ENCODE measurements around the gene NFAT5. TPM values are rescaled to one million over a fixed set of nuclear protein-coding genes. Genes with fewer than 3 reads are reported as not detected.

NFAT5 gene
- total RNA-seq, 1 donor from 2014 or later, result 49.2 TPM

- no peak overlapping the region for H3K4me3 Mint-ChIP-seq (ENCODE audit: low read depth)
- DNase-seq (ENCODE audit: low spot score), result no peak
- H3K9me3 Mint-ChIP-seq, result no peaks in the 10 kb centered on the region
- no peaks in the 10 kb centered on the region for H3K27me3 Mint-ChIP-seq (ENCODE audit: low read depth)
- intact Hi-C loops (cut with micrococcal nuclease), result no loop called here
- H3K27ac Mint-ChIP-seq, result no peak overlapping the region
- H3K4me1 Mint-ChIP-seq (ENCODE audit: low read depth), result peaks cover 6% of the 10 kb centered on the region
- peaks cover 42% of the 10 kb centered on the region for H3K36me3 Mint-ChIP-seq (ENCODE audit: low read depth)
These were observed 145.5 kb downstream of the NFAT5 start for GRCh38 chr16:69711115-69711740.

DNA sequence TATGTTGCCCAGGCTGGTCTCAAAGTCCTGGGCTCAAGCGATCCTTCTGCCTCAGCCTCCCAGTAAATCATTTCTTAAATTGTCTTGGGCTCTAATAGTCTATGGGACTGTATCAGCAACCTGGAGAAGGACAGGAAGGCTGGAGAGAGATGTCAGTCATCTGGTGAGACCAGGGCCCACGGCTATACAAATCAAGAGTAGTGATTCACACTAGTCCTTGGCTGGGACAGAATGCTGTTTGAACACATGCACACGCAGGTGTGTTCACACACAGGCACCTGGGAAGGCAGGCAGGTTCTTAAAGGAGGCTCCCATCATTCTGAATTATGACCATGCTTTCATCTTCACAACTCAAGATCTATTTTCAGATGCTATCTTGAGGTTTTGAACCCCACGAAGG is 146.5 kb downstream of the NFAT5 start:
- intact Hi-C loops (cut with micrococcal nuclease), result no loop called here
- Mint-ChIP-seq H3K27me3 (ENCODE audit: low read depth) (no peaks in the 10 kb centered on the region), H3K9me3 (no peaks in the 10 kb centered on the region), H3K27ac (no peak overlapping the region), H3K36me3 (ENCODE audit: low read depth) (peaks cover 38% of the 10 kb centered on the region), H3K4me1 (ENCODE audit: low read depth) (peaks cover 6% of the 10 kb centered on the region), H3K4me3 (ENCODE audit: low read depth) (no peak overlapping the region)
- DNase-seq (ENCODE audit: low spot score), result no peak

GRCh38 chr16:69712914-69713581 is 147.3 kb downstream of the NFAT5 start:
- H3K4me3 Mint-ChIP-seq (ENCODE audit: low read depth), result no peak overlapping the region
- no peak for DNase-seq (ENCODE audit: low spot score)
- no peak overlapping the region for H3K27ac Mint-ChIP-seq
- peaks cover 38% of the 10 kb centered on the region for H3K36me3 Mint-ChIP-seq (ENCODE audit: low read depth)
- no peaks in the 10 kb centered on the region for H3K27me3 Mint-ChIP-seq (ENCODE audit: low read depth)
- no peaks in the 10 kb centered on the region for H3K9me3 Mint-ChIP-seq
- H3K4me1 Mint-ChIP-seq (ENCODE audit: low read depth), result peaks cover 6% of the 10 kb centered on the region
- intact Hi-C loops (cut with micrococcal nuclease), result no loop called here

DNA sequence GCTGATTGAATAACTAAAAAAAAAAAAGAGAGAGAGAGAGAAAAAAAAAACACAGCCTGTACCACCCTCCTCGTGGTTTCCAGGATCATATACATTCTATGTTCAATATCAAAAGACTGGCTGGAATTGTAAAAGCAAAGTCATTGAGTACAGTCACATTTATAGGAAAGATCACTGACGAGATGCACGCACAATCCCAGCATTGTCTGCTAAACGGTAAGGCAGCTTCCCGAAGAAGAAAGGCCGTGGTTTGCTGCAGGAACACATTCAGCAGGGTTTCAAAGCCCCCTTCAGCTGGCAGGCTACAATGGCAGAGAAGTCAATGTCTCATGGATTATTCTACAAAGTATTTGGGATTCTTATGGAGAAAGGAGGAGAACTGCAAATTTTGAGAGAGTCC is 151.3 kb downstream of the NFAT5 start:
- intact Hi-C loops (cut with micrococcal nuclease), result no loop called here
- H3K4me3 Mint-ChIP-seq (ENCODE audit: low read depth), result no peak overlapping the region
- H3K36me3 Mint-ChIP-seq (ENCODE audit: low read depth), result peaks cover 13% of the 10 kb centered on the region
- H3K4me1 Mint-ChIP-seq (ENCODE audit: low read depth), result no peaks in the 10 kb centered on the region
- H3K9me3 Mint-ChIP-seq, result no peaks in the 10 kb centered on the region
- DNase-seq (ENCODE audit: low spot score), result no peak
- no peaks in the 10 kb centered on the region for H3K27me3 Mint-ChIP-seq (ENCODE audit: low read depth)
- no peak overlapping the region for H3K27ac Mint-ChIP-seq

- intact Hi-C loops (cut with micrococcal nuclease), result no loop called here
- no peaks in the 10 kb centered on the region for H3K27me3 Mint-ChIP-seq (ENCODE audit: low read depth)
- DNase-seq (ENCODE audit: low spot score), result no peak
- no peak overlapping the region for H3K4me3 Mint-ChIP-seq (ENCODE audit: low read depth)
- H3K27ac Mint-ChIP-seq, result no peak overlapping the region
- no peaks in the 10 kb centered on the region for H3K4me1 Mint-ChIP-seq (ENCODE audit: low read depth)
- H3K36me3 Mint-ChIP-seq (ENCODE audit: low read depth), result peaks cover 4% of the 10 kb centered on the region
- H3K9me3 Mint-ChIP-seq, result no peaks in the 10 kb centered on the region
These were observed 152.5 kb downstream of the NFAT5 start for GRCh38 chr16:69718111-69718764.

GRCh38 chr16:69720822-69721430 is 155.2 kb downstream of the NFAT5 start:
- intact Hi-C loops (cut with micrococcal nuclease), result no loop called here
- Mint-ChIP-seq H3K27ac (no peak overlapping the region), H3K9me3 (no peaks in the 10 kb centered on the region), H3K4me1 (ENCODE audit: low read depth) (peaks cover 13% of the 10 kb centered on the region), H3K4me3 (ENCODE audit: low read depth) (no peak overlapping the region), H3K36me3 (ENCODE audit: low read depth) (no peaks in the 10 kb centered on the region), H3K27me3 (ENCODE audit: low read depth) (no peaks in the 10 kb centered on the region)
- DNase-seq (ENCODE audit: low spot score), result no peak

DNA sequence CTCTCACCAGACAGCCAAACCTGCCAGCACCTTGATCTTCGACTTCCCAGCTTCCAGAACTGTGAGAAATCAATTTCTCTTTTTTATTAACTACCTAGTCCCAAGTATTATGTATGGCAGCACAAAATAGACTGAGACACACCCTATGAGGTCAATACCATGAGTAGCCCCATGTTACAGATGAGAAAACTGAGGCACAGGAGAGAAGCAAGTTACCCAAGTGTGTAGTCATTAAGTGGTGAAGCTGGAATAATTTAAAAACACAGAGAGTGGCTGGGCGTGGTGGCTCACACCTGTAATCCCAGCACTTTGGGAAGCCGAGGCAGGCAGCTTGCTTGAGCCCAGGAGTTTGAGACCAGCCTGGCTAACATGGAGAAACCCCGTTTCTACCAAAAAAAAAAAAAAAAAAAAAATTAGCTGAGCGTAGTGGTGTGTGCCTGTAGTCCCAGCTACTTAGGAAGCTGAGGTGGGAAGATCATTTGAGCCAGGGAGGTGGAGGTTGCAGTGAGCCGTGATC is 155.7 kb downstream of the NFAT5 start:
- intact Hi-C loops (cut with micrococcal nuclease), result no loop called here
- Mint-ChIP-seq H3K27ac (no peak overlapping the region), H3K4me1 (ENCODE audit: low read depth) (peaks cover 15% of the 10 kb centered on the region), H3K36me3 (ENCODE audit: low read depth) (no peaks in the 10 kb centered on the region), H3K27me3 (ENCODE audit: low read depth) (no peaks in the 10 kb centered on the region), H3K9me3 (no peaks in the 10 kb centered on the region), H3K4me3 (ENCODE audit: low read depth) (no peak overlapping the region)
- DNase-seq (ENCODE audit: low spot score), result no peak

DNA sequence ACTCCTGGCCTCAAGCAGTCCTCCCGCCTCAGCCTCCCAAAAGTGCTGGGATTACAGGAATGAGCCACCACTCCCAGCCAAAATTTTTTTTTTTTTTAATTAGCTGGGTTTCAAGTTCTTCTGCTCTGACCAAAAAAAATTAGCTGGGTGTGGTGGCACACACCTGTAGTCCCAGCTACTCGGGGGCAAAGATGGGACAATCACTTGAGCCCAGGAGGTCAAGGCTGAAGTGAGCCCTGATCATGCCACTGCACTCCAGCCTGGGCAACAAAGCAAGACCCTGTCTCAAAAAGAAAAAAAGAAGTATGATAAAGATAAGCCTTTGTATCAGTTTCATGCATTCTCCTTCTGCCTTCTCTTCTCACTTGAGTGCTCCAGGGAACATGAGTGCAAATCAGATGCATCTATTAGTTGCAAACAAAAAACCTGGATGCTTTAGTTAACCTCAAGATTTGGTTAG is 158.7 kb downstream of the NFAT5 start:
- peak overlapping the region; percentile 47 for H3K4me3 Mint-ChIP-seq (ENCODE audit: low read depth)
- peak overlapping the region; percentile 49 for H3K27ac Mint-ChIP-seq
- no peak for DNase-seq (ENCODE audit: low spot score)
- H3K9me3 Mint-ChIP-seq, result no peaks in the 10 kb centered on the region
- peaks cover 28% of the 10 kb centered on the region for H3K4me1 Mint-ChIP-seq (ENCODE audit: low read depth)
- no peaks in the 10 kb centered on the region for H3K36me3 Mint-ChIP-seq (ENCODE audit: low read depth)
- no peaks in the 10 kb centered on the region for H3K27me3 Mint-ChIP-seq (ENCODE audit: low read depth)
- intact Hi-C loops (cut with micrococcal nuclease), result no loop called here

GRCh38 chr16:69724981-69725479 is 159.3 kb downstream of the NFAT5 start:
- peak overlapping the region; percentile 47 for H3K4me3 Mint-ChIP-seq (ENCODE audit: low read depth)
- peak overlapping the region; percentile 49 for H3K27ac Mint-ChIP-seq
- H3K9me3 Mint-ChIP-seq, result no peaks in the 10 kb centered on the region
- no peaks in the 10 kb centered on the region for H3K36me3 Mint-ChIP-seq (ENCODE audit: low read depth)
- no peak for DNase-seq (ENCODE audit: low spot score)
- intact Hi-C loops (cut with micrococcal nuclease), result no loop called here
- peaks cover 29% of the 10 kb centered on the region for H3K4me1 Mint-ChIP-seq (ENCODE audit: low read depth)
- H3K27me3 Mint-ChIP-seq (ENCODE audit: low read depth), result no peaks in the 10 kb centered on the region

DNA sequence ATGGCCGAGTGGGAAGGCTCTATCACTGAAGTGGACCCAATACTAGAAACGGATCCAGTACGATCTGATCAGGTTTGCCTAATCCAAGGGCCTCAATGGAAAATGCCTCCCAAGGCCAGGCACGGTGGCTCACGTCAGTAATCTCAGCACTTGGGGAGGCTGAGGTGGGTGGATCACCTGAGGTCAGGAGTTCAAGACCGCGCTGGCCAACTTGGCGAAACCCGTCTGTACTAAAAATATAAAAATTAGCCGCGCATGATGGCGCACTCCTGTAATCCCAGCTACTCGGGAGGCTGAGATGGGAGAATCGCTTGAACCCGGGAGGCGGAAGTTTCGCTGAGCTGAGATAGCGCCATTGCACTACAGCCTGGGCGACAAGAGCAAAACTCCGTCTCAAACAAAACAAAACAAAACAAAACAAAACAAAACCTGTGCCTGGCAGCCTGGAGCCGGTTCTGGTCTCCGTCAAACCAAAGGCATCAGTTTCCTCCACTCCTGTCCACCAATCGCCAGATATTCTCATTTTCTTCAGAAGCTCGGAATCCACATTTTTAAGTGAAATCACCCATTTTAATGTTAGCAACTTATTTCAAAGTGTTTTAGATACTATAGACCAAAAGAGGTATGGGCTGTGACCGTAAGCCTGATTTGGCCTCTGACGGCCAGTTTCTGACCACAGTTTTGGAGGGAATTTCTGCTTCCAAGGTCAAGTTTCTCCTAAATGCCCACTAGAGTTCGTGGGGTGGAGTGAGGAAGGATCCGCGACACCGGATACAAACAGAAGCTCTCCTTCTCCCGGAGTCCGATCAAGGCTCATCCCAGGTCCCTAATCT is 159.9 kb downstream of the NFAT5 start:
- no peak for DNase-seq (ENCODE audit: low spot score)
- peaks cover 29% of the 10 kb centered on the region for H3K4me1 Mint-ChIP-seq (ENCODE audit: low read depth)

GRCh38 chr16:69726313-69727060 is 160.7 kb downstream of the NFAT5 start, which contains the start of gene NQO1:
NQO1 (minus strand) TSS chr16:69726560; CDS start chr16:69726439, 121 bp downstream.
- Mint-ChIP-seq H3K4me1 (ENCODE audit: low read depth) (peaks cover 29% of the 10 kb centered on the region), H3K9me3 (no peaks in the 10 kb centered on the region), H3K36me3 (ENCODE audit: low read depth) (no peaks in the 10 kb centered on the region), H3K4me3 (ENCODE audit: low read depth) (peak within 1 kb of the TSS; percentile 91), H3K27me3 (ENCODE audit: low read depth) (no peaks in the 10 kb centered on the region), H3K27ac (peak within 1 kb of the TSS; percentile 94)
- intact Hi-C loops (cut with micrococcal nuclease), result loop anchor here (1.0 kb wide), 1 partner anchor 28 kb away; the partner anchor contains the start of gene NOB1
- DNase-seq (ENCODE audit: low spot score), result peak; percentile 90

More for the DNA sequence above, 159.9 kb downstream of the NFAT5 start:
- Mint-ChIP-seq H3K27me3 (ENCODE audit: low read depth) (no peaks in the 10 kb centered on the region), H3K36me3 (ENCODE audit: low read depth) (no peaks in the 10 kb centered on the region), H3K27ac (peak overlapping the region; percentile 94), H3K9me3 (no peaks in the 10 kb centered on the region), H3K4me3 (ENCODE audit: low read depth) (peak overlapping the region; percentile 91)
- intact Hi-C loops (cut with micrococcal nuclease), result loop anchor here (1.0 kb wide), 1 partner anchor 29 kb away; the partner anchor contains the start of gene NOB1

Measured in activated T-helper 2 cell treated with anti-CD3 and anti-CD28 coated beads, Interferon-gamma antibody, Interleukin-2, Interleukin-4, amounts not matched to agents 10 μg/mL and 5 μg/mL and 100 μg/mL, durations not matched to agents 14 hours and 24 hours and 36 hours (primary cell).